ENCODE measurements around the gene NCCRP1.

NCCRP1 gene

GRCh38 chr19:39196860-39197562, at the start of gene NCCRP1:
Gene NCCRP1, plus strand, starts transcription at chr19:39196964. Its CDS starts 19 bp downstream, at chr19:39196983.
- DNase-seq, result no peak

GRCh38 chr19:39147480-39147879, 49.3 kb upstream of the NCCRP1 start:
- DNase-seq, result no peak

- DNase-seq, result no peak
Observed at GRCh38 chr19:39148939-39149529, 47.7 kb upstream of the NCCRP1 start.

- DNase-seq, result no peak
Observed at GRCh38 chr19:39150235-39150634, 46.5 kb upstream of the NCCRP1 start.

- DNase-seq, result no peak
Observed at GRCh38 chr19:39150807-39151600, 45.8 kb upstream of the NCCRP1 start.

- DNase-seq, result no peak
Observed at GRCh38 chr19:39152066-39152465, 44.7 kb upstream of the NCCRP1 start.

GRCh38 chr19:39154100-39154628, 42.6 kb upstream of the NCCRP1 start:
- DNase-seq, result no peak

GRCh38 chr19:39154629-39155100, 42.1 kb upstream of the NCCRP1 start:
- DNase-seq, result no peak

- DNase-seq, result no peak
Observed at GRCh38 chr19:39155114-39155700, 41.6 kb upstream of the NCCRP1 start.

- no peak for DNase-seq
Observed at GRCh38 chr19:39155741-39156140, 41.0 kb upstream of the NCCRP1 start.

GRCh38 chr19:39156326-39157230, 40.2 kb upstream of the NCCRP1 start:
- DNase-seq, result no peak

- DNase-seq, result no peak
Observed at GRCh38 chr19:39157275-39157996, 39.3 kb upstream of the NCCRP1 start.

GRCh38 chr19:39157997-39158389, 38.8 kb upstream of the NCCRP1 start:
- no peak for DNase-seq

- no peak for DNase-seq
Observed at GRCh38 chr19:39158646-39159260, 38.0 kb upstream of the NCCRP1 start.

- no peak for DNase-seq
Observed at GRCh38 chr19:39160523-39160861, 36.3 kb upstream of the NCCRP1 start.

- no peak for DNase-seq
Observed at GRCh38 chr19:39160889-39161672, 35.7 kb upstream of the NCCRP1 start.

GRCh38 chr19:39162441-39163043, 34.2 kb upstream of the NCCRP1 start:
- no peak for DNase-seq

GRCh38 chr19:39163621-39164020, 33.1 kb upstream of the NCCRP1 start:
- DNase-seq, result no peak

GRCh38 chr19:39164289-39164688, 32.5 kb upstream of the NCCRP1 start:
- no peak for DNase-seq

- no peak for DNase-seq
Observed at GRCh38 chr19:39165857-39166256, 30.9 kb upstream of the NCCRP1 start.
